Measurements from ENCODE around the gene DRC7.

The DRC7 gene

GRCh38 chr16:57676553-57677085 is 18.0 kb upstream of the DRC7 start:
- no peak for DNase-seq (ENCODE audit: low read depth in 1 of 2, low spot score in 1 of 2)

- no peak for DNase-seq (ENCODE audit: low read depth in 1 of 2, low spot score in 1 of 2)
Observed at GRCh38 chr16:57677622-57678369, 16.8 kb upstream of the DRC7 start.

DNA sequence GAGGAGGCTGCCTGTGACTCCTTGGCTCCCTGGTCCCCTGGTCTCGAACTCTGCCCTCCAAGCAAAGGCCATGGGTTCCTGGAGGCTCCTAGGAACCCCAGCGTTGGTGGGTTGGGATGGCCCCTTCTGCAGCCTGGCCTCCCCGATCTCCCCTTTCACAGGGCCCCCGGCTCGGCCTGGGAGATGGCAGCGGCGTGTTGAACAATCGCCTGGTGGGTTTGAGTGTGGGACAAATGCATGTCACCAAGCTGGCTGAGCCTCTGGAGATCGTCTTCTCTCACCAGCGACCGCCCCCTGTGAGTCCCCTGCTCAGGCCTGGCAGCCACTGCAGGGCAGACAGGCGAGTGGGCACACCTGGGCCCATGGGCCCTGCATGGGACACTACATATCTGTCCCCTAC is 15.6 kb upstream of the DRC7 start:
- no peak for DNase-seq (ENCODE audit: low read depth in 1 of 2, low spot score in 1 of 2)

GRCh38 chr16:57679767-57680482 is 14.7 kb upstream of the DRC7 start:
- no peak for DNase-seq (ENCODE audit: low read depth in 1 of 2, low spot score in 1 of 2)

GRCh38 chr16:57680842-57681375 is 13.7 kb upstream of the DRC7 start:
- DNase-seq (ENCODE audit: low read depth in 1 of 2, low spot score in 1 of 2) = no peak

DNA sequence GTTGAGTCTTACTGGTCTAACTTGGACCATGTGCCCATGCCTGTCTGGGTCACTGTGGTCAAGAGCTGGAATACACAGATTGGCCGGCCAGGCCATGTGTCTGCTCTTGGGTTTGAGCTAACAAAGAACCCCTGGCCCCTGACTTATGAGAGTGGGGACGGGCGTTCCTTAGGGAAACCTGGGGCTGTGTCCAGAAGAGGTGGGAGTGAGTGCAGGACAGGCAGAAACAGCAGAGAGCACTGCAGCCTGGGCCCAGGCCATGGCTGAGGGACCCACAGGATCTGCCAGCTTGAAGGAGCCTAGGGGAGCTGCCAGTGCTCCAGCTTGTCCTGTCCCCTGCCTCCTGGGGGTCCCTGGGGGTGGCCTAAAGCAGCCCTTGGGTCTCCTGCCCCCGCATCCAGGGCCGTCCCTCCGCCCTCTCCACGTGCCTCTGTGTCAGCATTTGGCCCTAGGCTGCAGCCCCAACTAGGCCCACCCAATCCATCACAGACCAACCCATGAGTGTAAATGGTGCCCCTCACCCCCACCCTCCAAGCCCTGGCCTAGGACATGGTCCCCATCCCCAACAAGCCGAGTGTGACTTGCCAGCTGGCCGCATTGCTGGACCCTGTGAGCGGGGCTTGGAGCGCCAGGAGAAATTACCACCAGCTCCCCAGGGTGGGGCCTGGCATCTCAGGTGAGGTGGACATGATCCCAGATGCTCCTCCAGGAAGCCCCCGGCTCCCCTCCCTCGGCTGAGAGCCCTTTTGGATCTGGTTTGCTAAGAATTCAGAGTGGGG is 12.5 kb upstream of the DRC7 start:
- no peak for DNase-seq (ENCODE audit: low read depth in 1 of 2, low spot score in 1 of 2)

- DNase-seq (ENCODE audit: low read depth in 1 of 2, low spot score in 1 of 2) = no peak
Observed at GRCh38 chr16:57682809-57683635, 11.6 kb upstream of the DRC7 start.

DNA sequence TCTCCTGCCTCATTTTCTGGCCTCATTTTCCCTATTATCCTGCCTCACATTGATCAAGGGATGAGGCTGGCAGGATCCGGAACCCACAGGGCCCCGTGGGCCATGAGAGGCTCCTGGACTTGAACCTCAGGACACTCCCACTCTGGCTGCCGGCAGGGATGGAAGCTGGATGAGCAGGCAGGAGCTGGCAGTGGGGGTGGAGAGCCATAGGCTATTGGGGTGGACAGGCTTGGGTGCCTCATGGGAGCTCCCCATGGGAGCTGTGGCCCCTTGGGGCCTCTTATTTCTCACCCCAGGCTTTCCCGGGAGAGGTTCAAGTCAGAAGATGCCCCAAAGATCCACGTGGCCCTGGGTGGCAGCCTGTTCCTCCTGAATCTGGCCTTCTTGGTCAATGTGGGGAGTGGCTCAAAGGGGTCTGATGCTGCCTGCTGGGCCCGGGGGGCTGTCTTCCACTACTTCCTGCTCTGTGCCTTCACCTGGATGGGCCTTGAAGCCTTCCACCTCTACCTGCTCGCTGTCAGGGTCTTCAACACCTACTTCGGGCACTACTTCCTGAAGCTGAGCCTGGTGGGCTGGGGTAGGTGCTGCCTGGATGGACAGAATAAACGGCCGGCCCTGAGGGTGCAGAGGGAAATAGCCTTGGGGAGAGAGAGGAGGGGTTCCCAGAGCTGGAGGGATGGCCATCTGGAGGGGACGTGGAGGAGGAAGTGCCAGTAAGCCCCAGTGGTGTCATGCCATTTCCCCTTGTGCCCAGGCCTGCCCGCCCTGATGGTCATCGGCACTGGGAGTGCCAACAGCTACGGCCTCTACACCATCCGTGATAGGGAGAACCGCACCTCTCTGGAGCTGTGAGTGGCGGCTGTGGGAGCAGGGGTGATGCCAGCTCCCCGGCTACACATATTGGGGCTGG is 10.7 kb upstream of the DRC7 start:
- no peak for DNase-seq (ENCODE audit: low read depth in 1 of 2, low spot score in 1 of 2)

DNA sequence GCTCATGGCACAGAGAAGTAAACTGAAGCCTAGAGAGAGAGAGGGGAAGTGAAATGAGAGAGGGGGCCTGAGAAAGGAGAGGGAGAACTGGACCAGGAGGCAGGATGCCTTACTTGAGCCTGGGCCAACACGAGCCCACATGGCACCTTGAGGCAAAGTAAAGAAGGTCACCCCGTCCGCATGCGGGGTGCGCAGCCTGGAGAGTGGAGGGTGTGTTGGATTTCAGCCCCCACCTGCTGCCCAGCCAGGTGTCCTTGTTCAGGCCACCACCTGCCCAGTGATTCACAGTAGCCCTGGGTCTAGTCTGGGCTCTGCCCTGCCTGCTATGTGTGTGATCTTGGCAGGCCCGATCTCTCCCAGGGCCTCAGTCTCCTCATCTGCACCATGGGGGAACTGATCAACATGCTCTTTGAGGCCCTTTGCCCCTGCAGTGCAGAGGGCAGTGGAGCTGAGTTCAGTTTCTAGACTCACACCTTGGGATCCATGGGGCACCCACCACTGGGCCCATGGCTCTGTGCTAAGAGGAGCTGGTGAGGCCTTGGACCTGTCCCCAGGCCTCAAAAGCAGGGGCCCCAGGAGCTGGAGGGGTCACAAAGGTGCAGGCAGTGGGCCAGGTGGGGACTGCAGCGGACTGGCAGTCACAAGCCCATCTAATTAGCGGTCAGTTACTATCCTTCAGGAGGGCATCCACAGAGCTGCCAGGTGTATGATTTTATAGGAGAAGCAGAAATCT is 9.8 kb upstream of the DRC7 start:
- no peak for DNase-seq (ENCODE audit: low read depth in 1 of 2, low spot score in 1 of 2)

- DNase-seq (ENCODE audit: low read depth in 1 of 2, low spot score in 1 of 2) = no peak
Observed at GRCh38 chr16:57685633-57686032, 9.0 kb upstream of the DRC7 start.

DNA sequence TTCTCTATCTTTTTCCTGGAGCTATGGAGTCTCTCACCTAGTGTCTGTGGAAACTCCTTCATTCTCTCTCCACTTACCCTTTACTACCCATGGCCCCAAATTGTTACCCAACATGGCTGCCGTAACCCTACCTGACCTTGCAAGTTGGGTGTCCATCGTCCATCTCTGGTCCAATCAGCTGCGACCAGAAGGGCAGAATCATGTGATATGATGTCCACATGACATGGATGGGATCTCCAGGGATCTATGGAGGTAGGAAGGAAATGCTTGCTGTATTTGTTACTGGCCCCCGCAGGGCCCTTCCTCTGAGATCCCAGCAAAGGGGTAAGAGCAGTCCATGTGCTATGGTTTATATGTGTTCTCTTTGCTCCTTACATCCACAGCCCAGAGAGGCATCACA is 8.0 kb upstream of the DRC7 start:
- DNase-seq (ENCODE audit: low read depth in 1 of 2, low spot score in 1 of 2) = no peak

DNA sequence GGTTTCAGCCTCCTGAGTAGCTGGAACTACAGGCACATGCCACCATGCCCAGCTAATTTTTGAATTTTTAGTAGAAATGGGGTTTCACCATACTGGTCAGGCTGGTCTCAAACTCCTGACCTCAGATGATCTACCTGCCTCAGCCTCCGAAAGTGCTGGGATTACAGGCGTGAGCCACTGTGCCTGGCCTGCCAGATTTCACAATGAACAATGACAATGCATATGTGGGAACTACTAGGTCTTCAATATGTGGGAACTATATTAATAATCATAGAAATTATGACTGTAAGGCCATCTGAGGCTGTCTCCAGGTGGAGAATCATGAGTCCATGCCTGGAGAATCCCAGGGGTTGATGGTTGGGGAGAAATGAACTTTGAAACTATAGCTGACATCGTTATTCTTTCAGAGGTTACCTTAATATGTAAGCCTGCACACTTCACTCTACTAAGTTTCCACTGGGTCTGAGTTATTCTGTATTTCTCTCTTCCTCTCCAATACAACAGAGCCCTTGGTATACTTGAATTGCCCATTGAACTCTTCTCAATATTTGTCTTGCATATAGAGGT is 7.2 kb upstream of the DRC7 start:
- no peak for DNase-seq (ENCODE audit: low read depth in 1 of 2, low spot score in 1 of 2)

- DNase-seq (ENCODE audit: low read depth in 1 of 2, low spot score in 1 of 2) = no peak
Observed at GRCh38 chr16:57688487-57688986, 6.1 kb upstream of the DRC7 start.

GRCh38 chr16:57688987-57689761 is 5.4 kb upstream of the DRC7 start:
- no peak for DNase-seq (ENCODE audit: low read depth in 1 of 2, low spot score in 1 of 2)

- DNase-seq (ENCODE audit: low read depth in 1 of 2, low spot score in 1 of 2) = no peak
Observed at GRCh38 chr16:57689762-57690558, 4.6 kb upstream of the DRC7 start.

DNA sequence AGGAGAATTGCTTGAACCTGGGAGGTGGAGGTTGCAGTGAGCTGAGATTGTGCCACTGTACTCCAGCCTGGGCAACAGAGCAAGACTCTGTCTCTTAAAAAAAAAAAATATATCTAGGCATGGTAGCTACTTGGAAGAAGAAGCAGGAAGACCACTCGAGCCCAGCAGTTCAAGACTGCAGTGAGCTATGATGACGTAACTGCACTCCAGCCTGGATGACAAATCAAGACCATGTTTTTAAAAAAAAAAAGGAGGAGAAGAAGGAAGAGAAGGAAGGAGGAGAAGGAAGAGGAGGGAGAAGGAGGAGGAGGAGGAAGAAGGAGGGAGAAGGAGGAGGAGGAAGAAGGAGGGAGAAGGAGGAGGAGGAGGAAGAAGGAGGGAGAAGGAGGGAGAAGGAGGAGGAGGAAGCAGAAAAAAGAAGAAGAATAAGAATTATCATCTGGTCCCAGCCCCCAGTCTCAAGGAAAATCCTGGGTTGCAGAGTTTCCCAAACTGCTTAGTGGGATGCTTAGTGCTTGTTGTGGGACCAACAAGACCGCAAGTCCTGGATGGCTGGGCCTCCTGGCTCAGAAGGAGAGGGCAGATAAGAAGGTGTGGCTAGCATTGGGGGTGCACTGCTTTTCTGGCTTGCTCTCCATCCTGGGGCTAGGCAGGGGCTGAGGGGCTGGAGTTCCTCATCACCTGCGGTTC is 3.7 kb upstream of the DRC7 start:
- DNase-seq (ENCODE audit: low read depth in 1 of 2, low spot score in 1 of 2) = no peak

Measured in activated T-helper 1 cell treated with anti-CD3 and anti-CD28 coated beads, Interleukin-2, amount 50 U/mL, for 16 hours (primary cell).